GM12878 (cell line): Measurements from ENCODE around the gene UGGT2. TPM values are rescaled to one million over a fixed set of nuclear protein-coding genes. Genes with fewer than 3 reads are reported as not detected.
"Not testable (repeated sequence)": the region's sequence is repeated elsewhere in the genome, so short reads cannot be mapped to it uniquely, and the experiment has no call there.

ENCODE experiments used
- ATAC-seq: fragments of 200-7000 bp; cut with Tn5 transposase; 3 replicates; pipeline ENCODE4 v1.9.1; 2020; ENCODE audit warnings: mild to moderate bottlenecking, moderate library complexity
- BruUV-seq: library from RNA; stranded (reverse); fragments of 400-500 nt; replicated peaks from 2 replicates; lab custom pipeline; 2021; lab: Mats Ljungman, UMichigan
- CTCF ChIA-PET: fragments of 300-600 bp; sonication (Branson Sonifier 250); formaldehyde crosslinking; extraction: SDS; loops from one replicate; lab custom pipeline; 2021; ENCODE audit warnings: inconsistent platforms; lab: Yijun Ruan, JAX
- POLR2A ChIA-PET: fragments of 350-600 bp; formaldehyde crosslinking; extraction: SDS; loops from one replicate; lab custom pipeline; 2021; ENCODE audit warnings: inconsistent platforms; lab: Charles Lee
- RAD21 ChIA-PET: fragments of 300-600 bp; sonication (Branson Sonifier 250); formaldehyde crosslinking; loops from one replicate; lab custom pipeline; 2023; ENCODE audit warnings: antibody characterized with exemption; ENCODE audit not compliant: unreplicated experiment; lab: Charles Lee
- SMC1A ChIA-PET: fragments of 300-600 bp; sonication (Branson Sonifier 250); formaldehyde crosslinking; loops from one replicate; lab custom pipeline; 2023; ENCODE audit not compliant: unreplicated experiment, uncharacterized antibody; lab: Charles Lee
- DNase-seq: peaks from one replicate; pipeline ENCODE4 v3.0.0-alpha.2; 2011; ENCODE audit warnings: low read depth, low spot score
- FAIRE-seq: peaks from 3 replicates; lab custom pipeline; 2011; peaks lifted over from hg19 to GRCh38; lab: Jason Lieb, UNC
- H2AFZ ChIP-seq: 2 replicates; pipeline ENCODE4 v1.6.0; 2011; ENCODE audit warnings: low read depth, low read length, control low read depth; ENCODE audit not compliant: control insufficient read depth
- H3K27ac ChIP-seq: 2 replicates; pipeline ENCODE4 v1.5.1; 2011; ENCODE audit warnings: control low read depth; ENCODE audit not compliant: control insufficient read depth, insufficient read depth
- H3K27me3 ChIP-seq, 2 experiments: replicated peaks in 1 of 2; 2 replicates each; pipeline versions ENCODE4 v1.6.0 to v1.6.1; 2011; ENCODE audit warnings: low read length in 1 of 2; ENCODE audit not compliant: control insufficient read depth in 2 of 2, insufficient read depth in 2 of 2
- H3K36me3 ChIP-seq, 2 experiments: 2 replicates each; pipeline ENCODE4 v1.5.1; 2011; ENCODE audit warnings: low read length in 1 of 2; ENCODE audit not compliant: control insufficient read depth in 2 of 2, insufficient read depth in 2 of 2
- H3K4me1 ChIP-seq: 2 replicates; pipeline ENCODE4 v1.6.1; 2011; ENCODE audit warnings: mild to moderate bottlenecking, low read length, moderate library complexity, mixed read lengths; ENCODE audit not compliant: control insufficient read depth, insufficient read depth
- H3K4me2 ChIP-seq: 2 replicates; pipeline ENCODE4 v1.6.0; 2011; ENCODE audit warnings: control low read depth; ENCODE audit not compliant: control insufficient read depth, insufficient read depth
- H3K4me3 ChIP-seq: fragments of 200-600 bp; sonication (generic); 2 replicates; pipeline ENCODE4 v1.5.1; 2016
- H3K79me2 ChIP-seq: 2 replicates; pipeline ENCODE4 v1.6.0; 2011; ENCODE audit warnings: low read length; ENCODE audit not compliant: control insufficient read depth, insufficient read depth
- H3K9ac ChIP-seq: 2 replicates; pipeline ENCODE4 v1.8.0; 2011; ENCODE audit warnings: low read length, control low read depth, mixed read lengths; ENCODE audit not compliant: control insufficient read depth, insufficient read depth
- H3K9me3 ChIP-seq: replicated peaks from 3 replicates; pipeline ENCODE4 v1.5.1; 2011; ENCODE audit warnings: mild to moderate bottlenecking, low read length; ENCODE audit not compliant: control insufficient read depth, insufficient read depth
- H4K20me1 ChIP-seq: 2 replicates; pipeline ENCODE4 v1.6.0; 2011; ENCODE audit not compliant: control insufficient read depth, insufficient read depth
- WGBS: methylation state at CpG from one replicate; pipeline ENCODE4 v1.1.6; 2016; ENCODE audit warnings: low lambda C conversion rate; ENCODE audit not compliant: insufficient replicate concordance, insufficient coverage; ENCODE audit errors: missing lambda C conversion rate; 5-methylcytosine and 5-hydroxymethylcytosine counted together
- in situ Hi-C: fragments of 300-500 bp; cut with MboI; formaldehyde crosslinking; loops from 9 replicates; pipeline ENCODE4 v1.14.3; 2018; ENCODE audit warnings: mixed read lengths
- intact Hi-C: fragments of 100-400 bp; cut with micrococcal nuclease; formaldehyde crosslinking; loops from one replicate; pipeline ENCODE4 v1.14.2; 2022; ENCODE audit not compliant: unreplicated experiment
- polyA plus RNA-seq, 11 experiments: library from polyadenylated mRNA; depleted of rRNA in 4 of 11; unstranded in 6 of 11; stranded (reverse) in 5 of 11; fragments of >200 nt; fragmentation: Nextera tagmentation in 4 of 11; fragmentation: Illumina TruSeq in 1 of 11; extraction: Ambion mirVana in 4 of 11; extraction: Trizol in 1 of 11; gene quantifications; 1 replicate in 1 of 11; 2 replicates in 10 of 11; pipeline versions ENCODE4 v1.2.1 to v1.2.3, GENCODE V29; 2011 to 2016; ENCODE audit warnings: inconsistent platforms in 2 of 11, missing spikeins in 2 of 11, low read depth in 1 of 11
- total RNA-seq, 4 experiments: library from RNA; depleted of rRNA in 3 of 4; stranded (reverse); fragments of >200 nt in 3 of 4; fragmentation: Illumina TruSeq in 1 of 4; extraction: Trizol in 1 of 4; gene quantifications; 2 replicates each; pipeline versions ENCODE4 v1.2.1 to v1.2.3, GENCODE V29; 2013 to 2021

UGGT2 gene
- total and polyA plus RNA-seq, 10 of the 15 experiments (the other 5 are each of a cell fraction or from before 2014, with no cell fraction given) = 4.9 to 29.0 (median 17.3) TPM

GRCh38 chr13:96051946-96052345 is 1.3 kb downstream of the UGGT2 start:
- H3K36me3 ChIP-seq, H3K9me3 ChIP-seq, H4K20me1 ChIP-seq, H3K9ac ChIP-seq, H3K27me3 ChIP-seq, POLR2A ChIA-PET, BruUV-seq, FAIRE-seq, intact Hi-C loops, ATAC-seq, H3K4me1 ChIP-seq, H3K27ac ChIP-seq, H2AFZ ChIP-seq, DNase-seq, in situ Hi-C loops: not testable (repeated sequence)
- peak overlapping the region; percentile 90; the same call in 1 of the 2 replicates for H3K4me3 ChIP-seq
- ChIA-PET CTCF (interaction anchor here (0.7 to 2.2 kb wide), 4 partner anchors 10 to 79 kb away, joined by 3 to 9 read pairs (median 6); no protein-coding TSS in a partner anchor), SMC1A (interaction anchor here (1.0 to 2.0 kb wide), 3 partner anchors 9 to 29 kb away, joined by 3 to 11 read pairs (median 3); no protein-coding TSS in a partner anchor), RAD21 (interaction anchor here (0.8 to 1.8 kb wide), 2 partner anchors 7 to 32 kb away, joined by 3 to 7 read pairs; no protein-coding TSS in a partner anchor)
- WGBS = 89% methylated on average over 3 of the region's 3 CpGs
- H3K79me2 ChIP-seq = peaks cover 15% of the 10 kb centered on the region
- H3K4me2 ChIP-seq = peak overlapping the region; percentile 95

- RAD21 ChIA-PET, H3K9ac ChIP-seq, H3K4me3 ChIP-seq, H3K27ac ChIP-seq, ATAC-seq, SMC1A ChIA-PET, BruUV-seq, FAIRE-seq, in situ Hi-C loops, H3K9me3 ChIP-seq, H3K27me3 ChIP-seq, intact Hi-C loops, H3K4me2 ChIP-seq, H2AFZ ChIP-seq, H3K4me1 ChIP-seq, H3K36me3 ChIP-seq, H4K20me1 ChIP-seq, DNase-seq: not testable (repeated sequence)
- WGBS = 97% methylated on average over 5 of the region's 5 CpGs
- CTCF ChIA-PET = interaction anchor here (2.2 kb wide), 1 partner anchor 31 kb away, joined by 8 read pairs; no protein-coding TSS in a partner anchor
- POLR2A ChIA-PET = interaction anchor here (0.7 kb wide), 1 partner anchor 33 kb away, joined by 3 read pairs; no protein-coding TSS in a partner anchor
- H3K79me2 ChIP-seq = peaks cover 15% of the 10 kb centered on the region
Measured at GRCh38 chr13:96051491-96051890, 1.7 kb downstream of the UGGT2 start.

- POLR2A ChIA-PET = interaction anchor here (0.7 kb wide), 1 partner anchor 32 kb away, joined by 3 read pairs; no protein-coding TSS in a partner anchor
- intact Hi-C loops, ATAC-seq, H3K27me3 ChIP-seq, H2AFZ ChIP-seq, BruUV-seq, H3K36me3 ChIP-seq, CTCF ChIA-PET, H3K4me3 ChIP-seq, H3K27ac ChIP-seq, in situ Hi-C loops, H3K9ac ChIP-seq, H3K9me3 ChIP-seq, H3K4me1 ChIP-seq, SMC1A ChIA-PET, H3K4me2 ChIP-seq, H4K20me1 ChIP-seq, DNase-seq, RAD21 ChIA-PET, FAIRE-seq: not testable (repeated sequence)
- H3K79me2 ChIP-seq = peaks cover 15% of the 10 kb centered on the region
- 91% methylated on average over 4 of the region's 4 CpGs for WGBS
Measured at GRCh38 chr13:96050955-96051354, 2.2 kb downstream of the UGGT2 start.
